Glomerular endothelial cell (primary cell): ENCODE measurements around the gene CD300C. TPM values are rescaled to one million over a fixed set of nuclear protein-coding genes. Genes with fewer than 3 reads are reported as not detected.
"Not testable (repeated sequence)": the region's sequence is repeated elsewhere in the genome, so short reads cannot be mapped to it uniquely, and the experiment has no call there.

Experiments used
- DNase-seq: peaks from one replicate; pipeline ENCODE4 v3.0.0-alpha.2; 2011; ENCODE audit warnings: low read depth, low spot score; ENCODE audit errors: extremely low read depth
- total RNA-seq: library from RNA; depleted of rRNA; stranded (reverse); fragments of >200 nt; gene quantifications from 2 replicates; pipeline ENCODE4 v1.2.3, GENCODE V29; 2015

Gene CD300C
- total RNA-seq, 1 donor from 2014 or later = not detected

DNA sequence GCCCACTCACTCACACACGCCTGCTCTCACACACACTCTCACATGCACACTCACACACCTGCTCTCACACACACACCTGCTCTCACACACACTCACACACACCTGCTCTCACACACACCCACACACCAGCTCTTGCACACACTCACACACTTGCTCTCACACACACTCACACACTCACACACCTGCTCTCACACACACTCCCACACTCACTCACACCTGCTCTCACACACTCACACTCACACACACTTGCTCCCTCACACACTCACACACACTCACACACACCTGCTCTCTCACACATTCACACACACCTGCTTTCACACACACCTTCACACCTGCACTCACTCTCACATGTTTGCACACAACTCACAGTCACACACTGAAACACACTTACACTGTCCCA lies 17.4 kb upstream of the CD300C start:
- DNase-seq = no peak

DNA sequence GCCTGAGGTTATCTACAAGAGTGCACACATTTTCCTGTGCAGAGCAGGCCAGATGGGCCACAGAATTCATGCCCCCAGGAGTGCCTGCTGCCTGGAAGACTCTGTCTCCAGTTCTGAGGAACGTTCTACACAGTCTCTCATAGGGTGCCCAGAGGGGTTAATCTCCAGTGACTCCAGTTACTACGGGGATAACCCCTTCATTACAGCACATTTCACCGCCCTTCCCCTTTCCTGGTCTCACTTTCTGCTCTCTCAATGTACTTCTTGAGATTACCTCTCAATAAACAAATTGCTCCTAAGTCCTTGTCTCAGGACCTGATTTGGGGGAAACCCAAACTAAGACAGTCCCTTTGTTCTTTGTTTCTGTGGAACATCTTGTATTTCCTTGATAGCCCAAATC lies 15.7 kb upstream of the CD300C start:
- no peak for DNase-seq

DNA sequence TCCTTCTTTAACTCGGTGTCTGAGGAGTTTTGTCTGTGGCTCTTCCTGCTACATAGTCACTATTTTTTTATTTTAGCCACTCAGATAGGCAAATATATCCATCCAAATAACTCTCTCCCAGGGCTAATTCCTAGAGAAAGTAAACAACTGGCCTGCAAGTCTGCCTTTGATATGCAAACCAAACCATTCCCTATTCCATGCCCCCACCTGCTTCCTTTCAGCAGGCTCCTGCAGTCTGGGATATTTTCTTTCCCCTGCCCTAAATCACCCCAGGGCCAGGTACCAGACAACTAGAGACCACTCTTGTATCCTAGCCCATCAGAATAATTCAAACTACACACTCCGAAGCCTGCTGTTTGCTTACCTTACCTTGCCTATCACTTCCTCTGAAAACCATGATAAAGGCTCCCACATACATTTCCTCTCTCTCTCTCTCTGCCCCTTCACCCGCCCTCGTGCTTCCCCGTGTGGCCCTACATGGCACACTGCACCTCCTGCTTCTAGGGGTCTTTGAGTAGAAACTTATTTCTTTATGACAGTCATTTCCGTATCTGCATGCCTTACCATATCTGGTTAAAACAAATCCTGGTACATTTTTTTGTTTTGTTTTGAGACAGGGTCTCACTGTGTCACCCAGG lies 13.1 kb upstream of the CD300C start:
- DNase-seq = no peak

DNA sequence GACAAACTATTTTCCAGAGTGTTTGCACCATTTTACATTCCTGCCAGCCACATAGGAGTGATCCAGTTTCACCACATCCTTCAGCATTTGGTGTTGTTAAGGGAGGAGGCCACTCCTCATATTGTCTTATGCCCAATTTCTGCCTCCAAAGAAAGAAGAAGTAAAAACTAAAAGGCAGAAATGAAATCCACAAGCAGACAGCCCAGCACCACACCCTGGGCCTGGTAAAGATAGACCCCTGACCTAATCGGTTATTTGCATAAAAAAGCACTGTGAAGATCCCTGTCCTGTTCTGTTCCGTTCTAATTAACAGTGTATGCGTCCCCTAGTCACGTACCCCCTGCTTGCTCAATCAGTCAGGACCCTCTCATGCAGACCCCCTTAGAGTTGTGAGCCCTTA lies 12.5 kb upstream of the CD300C start:
- not testable (repeated sequence) for DNase-seq

DNA sequence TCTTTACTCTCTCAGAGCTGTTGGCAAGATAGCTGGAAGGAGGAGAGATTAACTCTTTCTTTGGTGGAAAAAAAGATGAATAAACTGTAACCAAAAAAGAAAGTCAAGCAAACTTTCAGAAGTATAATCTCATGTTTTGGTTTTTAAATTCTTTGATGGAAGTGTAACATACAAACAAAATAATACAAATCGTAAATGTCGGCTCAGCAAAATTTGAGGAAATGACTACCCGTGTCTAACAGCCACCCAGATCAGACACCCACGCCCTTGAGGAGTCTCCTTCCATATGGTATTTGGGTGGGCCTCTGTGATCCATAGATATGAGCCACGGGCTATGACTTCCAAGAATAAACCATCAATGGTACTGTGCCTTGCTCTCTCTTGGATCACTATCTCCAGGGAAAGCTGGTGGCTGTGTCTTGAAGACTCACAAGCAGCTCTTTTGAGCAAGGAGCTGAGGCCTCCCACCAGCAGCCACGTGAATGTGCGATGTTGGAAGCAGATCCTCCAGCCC lies 9.6 kb upstream of the CD300C start:
- no peak for DNase-seq

DNA sequence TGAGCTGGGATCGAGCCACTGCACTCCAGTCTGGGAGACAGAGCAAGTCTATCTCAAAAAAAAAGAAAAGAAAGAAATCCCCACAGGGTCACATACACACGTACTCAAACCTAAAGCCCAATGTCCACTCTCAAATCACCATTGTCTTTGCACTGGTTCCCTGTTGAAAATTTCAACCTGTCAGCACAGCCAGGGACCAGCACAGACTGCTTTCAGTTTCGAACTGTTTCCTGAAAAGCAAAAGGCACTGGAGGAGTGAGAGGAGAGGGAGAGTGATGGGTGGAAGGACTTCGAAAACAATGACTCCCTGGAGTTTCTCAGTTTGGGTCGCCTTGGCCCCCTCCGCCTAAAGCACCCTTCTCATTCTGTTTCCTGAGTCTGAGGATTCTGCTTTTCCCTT lies 9.0 kb upstream of the CD300C start:
- no peak for DNase-seq

DNA sequence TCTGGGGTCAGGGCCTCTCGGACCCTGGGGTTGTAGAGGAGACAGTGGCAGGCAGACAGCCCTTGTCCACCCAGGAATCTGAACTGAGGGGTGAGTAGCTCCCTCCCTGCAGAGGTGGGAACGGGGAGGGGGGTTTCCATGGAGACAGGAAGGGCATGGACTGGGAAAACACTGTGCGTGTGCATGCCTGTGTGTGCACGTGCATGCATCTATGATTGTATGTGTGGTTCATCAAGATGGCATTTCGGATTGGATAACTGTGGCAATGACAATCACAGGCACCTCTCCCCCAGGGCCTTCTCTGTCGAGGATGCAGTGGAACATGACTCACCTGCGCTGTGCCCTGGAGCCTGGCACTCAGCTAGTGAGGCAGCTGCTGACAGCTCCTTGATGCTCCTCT lies 6.1 kb upstream of the CD300C start:
- no peak for DNase-seq

DNA sequence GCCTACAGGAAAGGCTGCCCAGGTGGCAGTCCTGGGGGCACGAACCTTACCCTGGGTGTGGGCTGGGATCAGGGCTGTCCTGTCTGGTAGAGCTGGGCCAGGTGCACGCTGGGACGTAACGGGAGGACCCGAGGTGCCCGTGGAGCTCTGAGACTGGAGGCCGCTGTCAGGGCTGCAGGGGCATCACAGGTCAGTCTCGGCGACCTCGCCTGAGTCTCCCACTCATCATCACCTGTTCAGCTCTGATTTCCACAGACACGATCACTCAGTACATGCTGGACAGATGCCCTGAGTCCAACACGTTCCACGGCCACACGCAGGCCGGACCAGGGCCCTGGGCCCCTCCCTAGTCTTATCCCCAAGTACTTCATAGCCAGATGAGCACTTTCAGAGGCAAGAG lies 4.7 kb upstream of the CD300C start:
- no peak for DNase-seq

DNA sequence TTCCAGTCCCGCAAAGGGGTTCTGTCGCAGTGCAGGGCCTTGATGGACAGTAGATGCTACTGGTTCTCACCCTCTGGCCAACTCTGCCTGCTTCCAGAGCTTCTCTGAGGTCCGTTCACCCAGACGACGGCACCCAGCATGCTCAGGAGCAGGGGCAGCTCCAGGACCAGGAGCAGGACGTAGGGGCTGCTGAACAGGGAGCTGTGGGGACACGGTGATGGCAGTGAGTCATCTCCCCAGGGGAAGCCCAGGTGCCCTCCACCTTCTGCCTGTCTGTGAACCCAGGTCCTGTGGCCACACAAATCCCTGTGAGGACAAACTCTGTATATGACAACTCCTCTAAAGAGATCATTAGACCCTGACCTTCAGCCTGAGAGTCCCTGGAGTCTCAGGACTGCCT lies 3.4 kb upstream of the CD300C start:
- no peak for DNase-seq

DNA sequence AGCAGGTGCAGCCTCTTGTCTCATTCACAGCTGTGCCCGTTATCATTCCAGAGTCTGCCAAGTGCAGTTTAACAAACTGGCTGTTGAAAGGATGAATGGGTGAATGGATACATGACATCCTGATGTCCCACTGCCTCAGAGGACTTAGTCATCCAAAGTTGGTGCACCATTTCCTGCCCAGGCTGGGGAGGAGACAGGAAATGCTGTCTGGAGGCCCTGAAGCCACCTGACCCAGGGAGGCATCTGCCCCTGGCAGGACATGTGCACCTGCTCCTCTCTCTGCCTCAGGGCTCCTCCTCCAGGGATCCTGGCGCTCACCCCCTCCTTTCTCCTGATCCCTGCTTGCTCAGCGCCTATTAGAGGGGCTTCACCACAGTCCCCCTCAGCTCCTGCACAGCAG lies 1.8 kb upstream of the CD300C start:
- DNase-seq = no peak

DNA sequence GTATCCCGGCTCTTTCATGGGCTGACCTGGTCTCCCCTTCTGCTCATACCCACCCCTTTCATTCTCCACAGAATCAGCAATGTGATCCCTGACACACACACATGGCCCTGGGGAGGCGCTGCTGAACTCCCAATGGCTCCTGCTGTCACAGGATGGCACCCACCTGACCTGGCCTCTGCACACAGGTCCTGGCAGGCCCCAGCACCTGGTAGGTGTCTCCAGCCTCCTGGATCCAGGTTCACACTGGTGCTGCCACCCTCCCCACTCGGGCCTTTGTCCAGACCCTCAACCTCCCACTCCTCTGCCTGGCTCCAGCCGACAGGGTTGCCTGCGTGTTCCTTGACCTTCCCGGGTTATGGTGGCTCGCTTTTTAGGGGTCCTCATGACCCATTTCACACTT lies 1.3 kb upstream of the CD300C start:
- DNase-seq = no peak

DNA sequence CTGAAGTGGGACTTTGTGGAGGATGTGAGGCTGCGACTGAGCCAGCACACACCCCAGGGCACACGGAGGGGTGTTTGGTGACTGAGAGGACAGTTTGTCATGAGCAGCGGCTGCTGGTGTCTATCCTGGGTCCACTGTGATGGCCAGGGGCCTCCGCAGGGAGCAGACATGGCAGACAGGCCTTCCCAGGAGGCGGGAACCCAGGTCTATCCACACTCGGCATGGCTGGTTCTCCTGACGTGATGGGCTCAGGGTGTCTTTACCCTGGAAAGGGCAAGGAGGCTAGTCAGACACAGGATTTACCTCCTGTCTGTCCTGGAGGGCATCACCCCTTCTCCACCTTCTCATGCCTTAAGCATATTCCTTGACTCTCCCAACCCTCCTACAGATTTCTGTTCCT lies 671 bp upstream of the CD300C start:
- DNase-seq = no peak

DNA sequence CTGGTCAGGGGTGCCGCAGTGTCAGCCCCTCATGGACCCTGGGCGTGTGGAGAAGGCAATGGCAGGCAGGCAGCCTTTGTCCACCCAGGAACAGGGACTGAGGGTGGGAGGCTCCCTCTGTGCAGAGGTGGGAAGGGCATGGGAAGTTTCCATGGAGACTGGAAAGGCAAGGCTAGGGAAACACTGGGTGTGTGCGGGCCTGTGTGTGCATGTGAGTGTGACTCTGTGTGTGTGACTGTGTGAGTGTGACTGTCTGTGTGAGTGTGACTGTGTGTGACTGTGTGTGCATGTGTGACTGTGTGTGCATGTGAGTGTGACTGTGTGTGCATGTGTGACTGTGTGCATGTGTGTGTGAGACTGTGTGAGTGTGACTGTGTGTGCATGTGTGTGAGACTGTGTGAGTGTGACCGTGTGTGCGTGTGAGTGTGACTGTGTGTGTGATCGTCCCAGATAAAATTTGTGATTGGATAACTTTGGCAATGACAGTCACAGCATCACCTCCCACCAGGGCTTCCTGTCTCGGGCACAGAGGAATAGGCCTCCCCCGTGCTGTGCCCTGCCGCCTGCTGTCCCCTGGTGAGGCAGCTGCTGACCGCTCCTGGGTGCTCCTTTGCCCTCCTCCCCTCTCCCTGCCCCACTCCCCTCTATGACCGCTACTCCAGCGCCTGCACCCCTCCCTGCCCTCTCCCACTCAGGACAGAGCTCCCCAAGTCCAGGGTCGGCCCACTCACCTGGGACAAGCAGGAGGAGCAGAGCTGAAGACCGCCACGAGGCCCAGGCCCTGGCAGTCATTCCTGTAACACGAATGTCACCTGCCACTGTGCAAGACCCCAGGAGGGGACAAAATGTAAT lies 698 bp downstream of the CD300C start:
- DNase-seq = no peak

DNA sequence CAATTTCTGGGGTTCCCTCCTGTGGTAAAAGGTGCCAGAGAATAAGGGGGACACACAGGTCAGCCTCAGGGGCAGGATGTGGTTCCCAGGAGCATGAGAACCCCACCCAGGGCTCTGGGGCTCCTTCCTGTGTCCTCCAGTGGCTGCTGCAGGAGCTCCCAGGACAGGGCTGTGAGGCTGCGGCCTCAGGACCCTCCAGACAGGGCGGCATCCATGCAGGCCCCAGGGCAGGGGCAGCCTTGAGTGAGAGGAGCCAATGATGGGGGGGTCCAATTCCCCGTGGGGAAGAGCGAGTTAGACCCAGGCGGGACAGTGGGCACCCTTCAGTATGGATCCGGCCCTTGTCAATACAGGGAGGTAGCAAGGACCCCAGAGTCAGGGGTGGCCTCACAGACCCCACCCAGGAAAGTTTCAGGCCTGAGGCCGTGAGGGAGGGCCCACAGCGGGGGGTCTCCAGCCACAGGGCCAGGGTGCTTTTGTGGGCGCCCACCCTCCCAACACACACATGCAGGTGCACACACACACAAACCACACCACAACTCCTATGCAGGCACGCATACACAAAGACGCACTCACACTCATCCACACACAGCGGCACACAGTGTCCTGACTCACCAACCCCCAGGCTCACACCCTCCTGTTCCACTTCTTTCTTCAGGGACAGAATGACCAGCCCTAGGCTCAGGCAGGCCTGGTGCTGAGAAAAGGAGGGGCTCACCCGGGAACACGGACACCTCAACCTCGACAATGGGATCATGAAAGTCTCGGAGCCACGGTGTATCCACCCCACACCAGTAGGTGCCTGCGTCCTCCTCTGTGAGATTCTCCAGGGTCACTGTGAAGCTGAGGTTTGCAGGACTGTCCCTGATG lies 1.8 kb downstream of the CD300C start:
- no peak for DNase-seq

DNA sequence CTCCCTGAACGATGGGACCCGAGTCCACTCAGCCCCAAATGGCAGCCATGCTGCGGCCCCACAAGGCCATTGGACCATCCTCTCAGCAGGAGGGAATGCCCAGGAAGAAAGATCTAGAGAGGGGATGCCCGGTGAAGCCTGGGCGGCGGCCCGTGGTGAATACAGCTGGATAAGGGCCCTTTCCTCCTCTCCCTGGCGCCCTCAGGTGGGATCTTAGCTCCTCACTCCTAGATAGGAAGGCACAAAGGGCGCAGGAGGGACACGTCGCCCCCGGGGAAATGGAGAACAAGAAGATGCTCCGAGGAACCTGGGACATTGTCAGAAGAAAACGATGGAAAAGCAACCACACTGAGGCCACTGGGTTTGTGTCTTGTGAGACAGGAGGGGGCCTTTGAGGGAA lies 2.5 kb downstream of the CD300C start:
- DNase-seq = no peak

DNA sequence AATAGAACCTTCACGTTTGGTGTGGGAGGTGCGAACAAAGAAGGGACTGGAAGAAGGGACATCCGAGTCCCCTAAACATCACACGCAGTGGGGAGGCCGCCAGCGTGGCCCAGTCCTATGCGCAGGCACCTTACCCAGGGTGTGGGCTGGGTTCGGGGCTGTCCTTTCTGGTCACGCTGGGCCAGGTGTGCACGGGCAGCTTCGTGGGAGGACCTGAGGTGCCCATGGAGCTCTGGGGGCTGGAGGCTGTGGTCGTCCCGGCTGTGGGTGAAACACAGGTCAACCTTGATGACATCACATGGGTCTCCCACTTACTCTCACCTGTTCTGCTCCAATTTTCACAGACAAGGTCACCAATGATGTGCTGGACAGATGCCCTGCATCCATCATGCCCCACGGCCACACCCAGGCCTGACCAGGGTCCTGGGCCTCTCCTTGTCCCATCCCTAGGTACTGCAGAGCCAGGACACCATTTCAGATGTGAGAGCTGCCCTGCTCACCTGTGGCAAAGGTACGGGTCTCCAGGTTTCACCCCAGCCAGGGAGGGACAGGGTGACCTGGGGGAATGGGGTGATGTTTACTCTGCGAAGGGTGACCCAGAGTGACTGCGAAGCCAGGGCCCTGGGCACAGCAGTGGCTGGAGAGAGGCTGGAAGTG lies 3.1 kb downstream of the CD300C start:
- no peak for DNase-seq

DNA sequence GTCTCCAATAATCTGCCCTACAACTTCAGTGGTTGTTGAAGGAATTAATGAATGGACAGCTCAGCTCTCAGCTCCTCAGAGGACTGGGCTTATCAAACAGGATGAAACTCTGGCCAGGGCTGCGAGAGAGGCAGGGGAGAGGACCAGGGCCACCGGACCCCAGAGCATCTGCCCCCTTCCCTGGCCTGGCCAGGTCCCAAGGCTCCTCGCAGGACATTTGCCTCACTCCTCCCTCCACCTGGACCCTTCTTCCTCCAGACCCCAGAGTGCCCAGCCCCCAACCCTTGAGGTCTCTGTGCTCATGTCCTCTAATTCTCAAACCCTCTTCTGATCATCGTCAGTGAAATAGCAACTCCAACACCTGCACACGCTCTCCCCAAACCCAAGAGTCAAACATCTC lies 3.7 kb downstream of the CD300C start:
- DNase-seq = no peak

DNA sequence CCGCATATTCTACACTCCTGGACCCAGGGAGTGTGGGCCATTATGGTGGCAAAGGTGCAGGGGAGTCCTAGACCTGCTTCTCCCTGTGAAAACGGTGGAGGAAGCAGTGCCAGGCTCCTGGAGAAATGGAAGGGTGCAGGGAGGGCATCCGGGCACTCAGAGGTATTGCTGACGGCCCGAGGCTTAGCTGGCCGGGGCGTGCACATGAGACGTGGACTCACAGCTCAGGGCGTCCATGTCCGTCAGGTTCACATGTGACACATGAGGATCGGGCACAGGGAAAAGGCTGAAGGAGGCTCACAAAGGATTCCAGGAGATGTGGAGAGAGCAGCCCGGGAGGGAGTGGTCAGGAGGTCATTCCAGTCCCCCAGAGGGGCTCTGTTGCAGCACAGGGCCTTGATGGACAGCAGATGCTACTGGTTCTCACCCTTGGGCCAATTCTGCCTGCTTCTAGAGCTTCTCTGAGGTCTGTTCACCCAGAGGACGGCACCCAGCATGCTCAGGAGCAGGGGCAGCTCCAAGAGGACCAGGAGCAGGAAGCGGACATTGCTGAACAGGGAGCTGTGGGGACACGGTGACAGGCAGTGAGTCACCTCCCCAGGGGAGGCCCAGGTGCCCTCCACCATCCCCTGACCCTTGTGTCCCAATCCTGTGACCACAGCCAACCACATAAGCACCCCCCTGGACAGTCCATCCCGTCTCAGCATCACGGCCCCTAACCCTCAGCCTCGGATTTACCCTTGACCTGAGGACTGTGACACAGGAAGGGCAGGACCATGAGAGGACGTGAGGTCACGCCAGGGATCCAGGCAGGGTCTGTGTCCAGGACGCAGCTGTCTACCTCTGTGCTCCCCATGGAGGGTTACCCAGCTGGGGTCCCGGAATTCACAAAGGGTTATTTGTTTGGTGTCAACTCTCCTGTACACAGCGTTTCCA lies 4.5 kb downstream of the CD300C start:
- DNase-seq = no peak

DNA sequence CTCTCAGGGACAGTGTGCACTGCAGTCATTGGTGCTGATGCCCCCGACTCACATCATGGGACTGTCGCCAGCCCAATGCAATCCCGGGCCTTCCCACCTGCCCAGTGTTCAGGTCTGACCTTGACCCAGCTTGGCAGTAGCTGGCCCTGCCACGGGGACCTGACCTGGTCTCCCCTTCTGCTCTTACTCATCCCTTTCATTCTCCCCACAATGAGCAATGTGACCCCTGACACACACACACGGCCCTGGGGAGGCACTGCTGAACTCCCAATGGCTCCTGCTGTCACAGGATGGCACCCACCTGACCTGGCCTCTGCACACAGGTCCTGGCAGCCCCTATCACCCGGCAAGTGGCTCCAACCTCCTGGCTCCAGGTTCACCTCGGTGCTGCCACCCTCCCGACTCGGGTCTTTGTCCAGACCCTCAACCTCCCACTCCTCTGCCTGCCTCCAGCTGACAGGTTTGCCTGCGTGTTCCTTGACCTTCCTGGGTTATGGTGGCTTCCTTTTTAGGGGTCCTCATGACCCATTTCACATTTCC lies 6.6 kb downstream of the CD300C start:
- no peak for DNase-seq
